GM23248 (cell line): ENCODE data around the gene ITLN1.

Experiments used
- EZH2 ChIP-seq: fragments of 200-600 bp; sonication (generic); IDR thresholded peaks from 2 replicates; pipeline ENCODE4 v1.6.1; 2018; ENCODE audit warnings: antibody characterized with exemption, mild to moderate bottlenecking; ENCODE audit not compliant: insufficient read depth, poor library complexity, severe bottlenecking
- EZH2phosphoT487 ChIP-seq: fragments of 200-600 bp; sonication (generic); IDR thresholded peaks from 2 replicates; pipeline ENCODE4 v1.6.1; 2018; ENCODE audit warnings: antibody characterized with exemption, moderate library complexity, mild to moderate bottlenecking, low read depth; ENCODE audit not compliant: insufficient read depth

DNA sequence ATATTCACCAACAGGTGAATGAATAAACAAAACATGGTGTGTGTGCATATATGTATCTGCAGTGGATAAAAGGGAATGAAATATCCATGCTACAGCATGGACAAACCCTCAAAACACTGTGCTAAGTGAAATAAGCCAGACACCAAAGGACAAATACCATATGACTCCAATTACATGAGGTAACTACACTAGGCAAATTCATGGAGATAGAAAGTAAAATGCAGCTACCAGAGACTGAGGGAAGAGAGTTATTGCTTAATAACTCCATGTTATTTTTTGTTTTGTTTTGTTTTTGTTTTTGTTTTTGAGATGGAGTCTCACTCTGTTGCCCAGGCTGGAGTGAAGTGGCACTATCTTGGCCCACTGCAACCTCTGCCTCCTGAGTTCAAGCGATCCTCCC, 2.4 kb downstream of the ITLN1 start:
- TF ChIP-seq EZH2phosphoT487 (no peak), EZH2 (no peak)
